HepG2 (cell line): ENCODE measurements around the gene BTBD19. TPM values are rescaled to one million over a fixed set of nuclear protein-coding genes. Genes with fewer than 3 reads are reported as not detected.

ENCODE experiments used
- ATAC-seq: fragments of 200-7000 bp; cut with Tn5 transposase; 3 replicates; pipeline ENCODE4 v1.9.1; 2020; ENCODE audit warnings: mild to moderate bottlenecking, moderate library complexity
- BruUV-seq: library from RNA; stranded (reverse); fragments of 400-500 nt; replicated peaks from 2 replicates; lab custom pipeline; 2021; lab: Mats Ljungman, UMichigan
- CTCF ChIA-PET: fragments of 300-600 bp; formaldehyde crosslinking; extraction: SDS; loops from one replicate; lab custom pipeline; 2021; ENCODE audit warnings: low total read pairs, inconsistent platforms, low intra/inter-chr PET ratio; lab: Yijun Ruan, JAX
- POLR2A ChIA-PET: fragments of 350-600 bp; sonication (Branson Sonifier 250); formaldehyde crosslinking; loops from one replicate; lab custom pipeline; 2020; ENCODE audit warnings: antibody characterized with exemption, inconsistent platforms; lab: Yijun Ruan, JAX
- DNase-seq: peaks from one replicate; pipeline ENCODE4 v3.0.0-alpha.2; 2015; ENCODE audit warnings: low spot score
- FAIRE-seq: peaks from 3 replicates; lab custom pipeline; 2011; peaks lifted over from hg19 to GRCh38; lab: Jason Lieb, UNC
- H2AFZ ChIP-seq: one replicate; pipeline ENCODE4 v1.6.1; 2011; ENCODE audit warnings: low read length, inconsistent platforms
- H3K27ac ChIP-seq: fragments of 300-600 bp; 3 replicates; pipeline ENCODE4 v1.8.0; 2011; ENCODE audit warnings: mixed run types, mild to moderate bottlenecking, mixed read lengths, low read length, inconsistent platforms; ENCODE audit not compliant: insufficient read depth; ENCODE audit errors: extremely low read length
- H3K27me3 ChIP-seq, 2 experiments: fragments of 200-600 bp in 1 of 2; 2 replicates in 1 of 2; 3 replicates in 1 of 2; pipeline versions ENCODE4 v1.6.0 to v1.8.0; 2011; ENCODE audit warnings: low read length in 2 of 2, mild to moderate bottlenecking in 2 of 2, moderate library complexity in 2 of 2, inconsistent platforms in 1 of 2; ENCODE audit not compliant: insufficient read depth in 2 of 2, control insufficient read depth in 1 of 2
- H3K36me3 ChIP-seq, 2 experiments: fragments of 200-600 bp in 1 of 2; replicated peaks in 1 of 2; 2 replicates in 1 of 2; 3 replicates in 1 of 2; pipeline versions ENCODE4 v1.5.1 to v1.8.0; 2011; ENCODE audit warnings: low read length in 2 of 2, inconsistent platforms in 1 of 2; ENCODE audit not compliant: insufficient read depth in 2 of 2, control insufficient read depth in 1 of 2
- H3K4me1 ChIP-seq: 2 replicates; pipeline ENCODE4 v1.5.1; 2012; ENCODE audit warnings: low read length, inconsistent platforms; ENCODE audit not compliant: insufficient read depth
- H3K4me2 ChIP-seq: 2 replicates; pipeline ENCODE4 v1.6.0; 2011; ENCODE audit warnings: low read depth, low read length, inconsistent platforms
- H3K4me3 ChIP-seq, 3 experiments: fragments of 200-600 bp in 1 of 3; sonication (generic), shearing (Covaris generic) in 1 of 3; replicated peaks in 1 of 3; 2 replicates each; pipeline ENCODE4 v1.5.1; 2011 to 2016; ENCODE audit warnings: low read length in 3 of 3, inconsistent platforms in 2 of 3, low read depth in 2 of 3, mild to moderate bottlenecking in 2 of 3, control low read depth in 1 of 3, mixed read lengths in 1 of 3; ENCODE audit not compliant: insufficient read depth in 1 of 3
- H3K79me2 ChIP-seq: one replicate; pipeline ENCODE4 v1.6.1; 2011; ENCODE audit warnings: low read length, inconsistent platforms; ENCODE audit not compliant: insufficient read depth
- H3K9ac ChIP-seq: 2 replicates; pipeline ENCODE4 v1.6.0; 2011; ENCODE audit warnings: mild to moderate bottlenecking, low read depth, low read length, inconsistent platforms; ENCODE audit not compliant: insufficient read depth
- H3K9me3 ChIP-seq: 2 replicates; pipeline ENCODE4 v1.5.1; 2012; ENCODE audit warnings: mild to moderate bottlenecking, low read length
- H4K20me1 ChIP-seq: 2 replicates; pipeline ENCODE4 v1.6.0; 2011; ENCODE audit warnings: inconsistent platforms, mild to moderate bottlenecking, low read length, moderate library complexity; ENCODE audit not compliant: insufficient read depth
- WGBS: methylation state at CpG from one replicate; pipeline ENCODE4 v1.1.6; 2017; ENCODE audit warnings: low lambda C conversion rate; 5-methylcytosine and 5-hydroxymethylcytosine counted together
- in situ Hi-C: cut with HindIII; loops from 2 replicates; pipeline ENCODE4 v1.10.0; 2017; ENCODE audit warnings: low pct_unique_long_range_greater_than_20kb; ENCODE audit not compliant: extremely low pct_ligation_motif_present
- intact Hi-C: fragments of 100-400 bp; cut with micrococcal nuclease; formaldehyde crosslinking; loops from one replicate; pipeline ENCODE4 v1.10.0; 2022; ENCODE audit not compliant: unreplicated experiment
- polyA plus RNA-seq, 8 experiments: library from polyadenylated mRNA; depleted of rRNA in 3 of 8; stranded (reverse) in 7 of 8; unstranded in 1 of 8; fragments of >200 nt; fragmentation: Illumina TruSeq in 4 of 8; extraction: Trizol in 4 of 8; gene quantifications; 2 replicates each; pipeline versions ENCODE4 v1.2.1 to v1.2.3, GENCODE V29; 2011 to 2016; ENCODE audit warnings: low read depth in 4 of 8, missing spikeins in 1 of 8, mixed read lengths in 1 of 8; ENCODE audit not compliant: insufficient read depth in 1 of 8
- total RNA-seq, 5 experiments: library from RNA; depleted of rRNA; stranded (reverse); fragments of >200 nt; fragmentation: Illumina TruSeq; extraction: Trizol; gene quantifications; 2 replicates each; pipeline ENCODE4 v1.2.3, GENCODE V29; 2016; ENCODE audit warnings: low read depth in 1 of 5
- TF ChIP-seq, protein P1 (sequence below): sonication (generic); formaldehyde crosslinking; conservative IDR thresholded peaks from 2 replicates; pipeline ENCODE4 v1.4.0; 2020; ENCODE audit warnings: missing genetic modification reagents
- TF ChIP-seq, protein P2 (sequence below): sonication (generic); formaldehyde crosslinking; IDR thresholded peaks from 2 replicates; pipeline ENCODE4 v1.9.0; 2022; ENCODE audit warnings: low read depth, missing genetic modification reagents
- TF ChIP-seq, protein P3 (sequence below): sonication (generic); formaldehyde crosslinking; IDR thresholded peaks from 2 replicates; pipeline ENCODE4 v1.5.0; 2020; ENCODE audit warnings: mild to moderate bottlenecking, missing genetic modification reagents

BTBD19 gene
- total and polyA plus RNA-seq, 2 of the 13 experiments (the other 11 are each of a cell fraction or from before 2014, with no cell fraction given): 2.7 to 6.7 TPM

DNA sequence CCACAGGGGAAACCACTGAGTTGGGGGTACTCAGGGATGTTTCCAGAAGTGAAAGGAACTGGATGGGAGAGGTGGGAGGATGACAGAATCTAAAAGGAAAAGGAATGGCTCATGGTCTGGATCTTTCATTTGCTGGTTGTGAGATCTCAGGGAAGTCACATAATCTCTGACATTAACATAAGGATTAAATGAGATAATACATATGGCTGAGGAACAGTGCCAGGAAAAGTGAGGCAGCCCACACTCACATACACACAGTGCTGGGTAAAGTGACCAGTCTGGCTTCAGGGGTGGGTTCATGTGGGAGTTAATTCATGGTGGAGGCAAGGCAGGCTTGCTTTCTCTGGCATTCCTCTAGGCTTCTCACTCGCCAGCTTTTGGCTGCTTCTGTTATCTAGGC lies 38.7 kb downstream of the BTBD19 start:
- no CpG with 5 or more reads among the region's 1 CpG for WGBS
- BruUV-seq: no TSS peak
- POLR2A ChIA-PET: no interaction called here
- no peaks in the 10 kb centered on the region; a peak in 1 of 5 replicates for H3K36me3 ChIP-seq
- in situ Hi-C loops: loop anchor here (25.0 kb wide), 1 partner anchor 165 kb away; the partner anchor contains the start of genes HECTD3 and UROD
- H3K79me2 ChIP-seq: no peaks in the 10 kb centered on the region
- FAIRE-seq (no peak), DNase-seq (no peak), ATAC-seq (no peak)
- H3K4me2 ChIP-seq: no peak overlapping the region
- TF ChIP-seq, protein P1, sequence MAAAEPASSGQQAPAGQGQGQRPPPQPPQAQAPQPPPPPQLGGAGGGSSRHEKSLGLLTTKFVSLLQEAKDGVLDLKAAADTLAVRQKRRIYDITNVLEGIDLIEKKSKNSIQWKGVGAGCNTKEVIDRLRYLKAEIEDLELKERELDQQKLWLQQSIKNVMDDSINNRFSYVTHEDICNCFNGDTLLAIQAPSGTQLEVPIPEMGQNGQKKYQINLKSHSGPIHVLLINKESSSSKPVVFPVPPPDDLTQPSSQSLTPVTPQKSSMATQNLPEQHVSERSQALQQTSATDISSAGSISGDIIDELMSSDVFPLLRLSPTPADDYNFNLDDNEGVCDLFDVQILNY: no peak
- TF ChIP-seq, protein P2, sequence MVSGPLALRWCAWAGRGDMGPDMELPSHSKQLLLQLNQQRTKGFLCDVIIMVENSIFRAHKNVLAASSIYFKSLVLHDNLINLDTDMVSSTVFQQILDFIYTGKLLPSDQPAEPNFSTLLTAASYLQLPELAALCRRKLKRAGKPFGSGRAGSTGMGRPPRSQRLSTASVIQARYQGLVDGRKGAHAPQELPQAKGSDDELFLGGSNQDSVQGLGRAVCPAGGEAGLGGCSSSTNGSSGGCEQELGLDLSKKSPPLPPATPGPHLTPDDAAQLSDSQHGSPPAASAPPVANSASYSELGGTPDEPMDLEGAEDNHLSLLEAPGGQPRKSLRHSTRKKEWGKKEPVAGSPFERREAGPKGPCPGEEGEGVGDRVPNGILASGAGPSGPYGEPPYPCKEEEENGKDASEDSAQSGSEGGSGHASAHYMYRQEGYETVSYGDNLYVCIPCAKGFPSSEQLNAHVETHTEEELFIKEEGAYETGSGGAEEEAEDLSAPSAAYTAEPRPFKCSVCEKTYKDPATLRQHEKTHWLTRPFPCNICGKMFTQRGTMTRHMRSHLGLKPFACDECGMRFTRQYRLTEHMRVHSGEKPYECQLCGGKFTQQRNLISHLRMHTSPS (CRISPR knock-in tag): no peak
- TF ChIP-seq, protein P3, sequence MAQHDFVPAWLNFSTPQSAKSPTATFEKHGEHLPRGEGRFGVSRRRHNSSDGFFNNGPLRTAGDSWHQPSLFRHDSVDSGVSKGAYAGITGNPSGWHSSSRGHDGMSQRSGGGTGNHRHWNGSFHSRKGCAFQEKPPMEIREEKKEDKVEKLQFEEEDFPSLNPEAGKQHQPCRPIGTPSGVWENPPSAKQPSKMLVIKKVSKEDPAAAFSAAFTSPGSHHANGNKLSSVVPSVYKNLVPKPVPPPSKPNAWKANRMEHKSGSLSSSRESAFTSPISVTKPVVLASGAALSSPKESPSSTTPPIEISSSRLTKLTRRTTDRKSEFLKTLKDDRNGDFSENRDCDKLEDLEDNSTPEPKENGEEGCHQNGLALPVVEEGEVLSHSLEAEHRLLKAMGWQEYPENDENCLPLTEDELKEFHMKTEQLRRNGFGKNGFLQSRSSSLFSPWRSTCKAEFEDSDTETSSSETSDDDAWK (CRISPR knock-in tag): no peak
- no peak overlapping the region for H3K27ac ChIP-seq
- CTCF ChIA-PET: no interaction called here
- peaks cover 33% of the 10 kb centered on the region for H3K4me1 ChIP-seq
- intact Hi-C loops: no loop called here
- no peak overlapping the region for H3K9ac ChIP-seq
- no peaks in the 10 kb centered on the region for H3K9me3 ChIP-seq
- no peak overlapping the region for H2AFZ ChIP-seq
- no peak overlapping the region for H3K4me3 ChIP-seq
- no peaks in the 10 kb centered on the region for H4K20me1 ChIP-seq
- H3K27me3 ChIP-seq: no peaks in the 10 kb centered on the region
